Right cardiac atrium (tissue), 5 donors: ENCODE measurements around the gene IGFL4. TPM values are rescaled to one million over a fixed set of nuclear protein-coding genes. Genes with fewer than 3 reads are reported as not detected.

Source experiments
- ATAC-seq, 2 donors: fragments of 200-7000 bp; cut with Tn5 transposase; one replicate each; pipeline versions ENCODE4 v1.8.0 to v1.9.1; 2020; ENCODE audit warnings: moderate library complexity in 2 of 2, mild to moderate bottlenecking in 1 of 2
- DNase-seq, 3 donors: peaks; one replicate each; pipeline ENCODE4 v3.0.0-alpha.2; 2020
- H3K27ac ChIP-seq: one replicate; pipeline ENCODE4 v1.5.1; 2013; ENCODE audit warnings: mild to moderate bottlenecking, low read length, control low read depth, moderate library complexity
- H3K27me3 ChIP-seq: one replicate; pipeline ENCODE4 v1.6.1; 2013; ENCODE audit not compliant: control insufficient read depth, insufficient read depth
- H3K4me1 ChIP-seq: one replicate; pipeline ENCODE4 v1.6.1; 2013; ENCODE audit warnings: low read length; ENCODE audit not compliant: control insufficient read depth, insufficient read depth
- H3K4me3 ChIP-seq: one replicate; pipeline ENCODE4 v1.5.1; 2013; ENCODE audit warnings: low read length, control low read depth
- H3K9me3 ChIP-seq: one replicate; pipeline ENCODE4 v1.6.1; 2013; ENCODE audit warnings: low read length; ENCODE audit not compliant: control insufficient read depth
- WGBS: extraction: QIAGEN DNeasy Blood & Tissue Kit; methylation state at CpG from one replicate; pipeline ENCODE4 v1.1.7; 2013; 5-methylcytosine and 5-hydroxymethylcytosine counted together
- intact Hi-C, 4 donors: fragments of 100-400 bp; cut with DNase I; formaldehyde crosslinking; loops; one replicate each; pipeline versions ENCODE4 v1.11.0 to v1.14.0; 2022 to 2023
- microRNA-seq, 2 donors: library from miRNA; unstranded; fragments of <30 nt; microRNA quantifications; one replicate each; pipeline ENCODE4 v1.2.0, GENCODE V29; 2020 to 2021
- polyA plus RNA-seq: library from polyadenylated mRNA; stranded (reverse); fragments of 200-250 nt; gene quantifications from one replicate; pipeline ENCODE4 v1.2.3, GENCODE V29; 2013
- total RNA-seq, 4 donors: library from RNA; stranded (reverse); fragmentation: NEBNext Ultra II Directional; extraction: Animal tissue kit (Norgen Biotek cat#: 25700); gene quantifications; one replicate each; pipeline ENCODE4 v1.2.1, GENCODE V29; 2021
- donor health status: healthy with polysubstance abuse.
- donor health status: DM: no; HTN: yes; CAD: no.
- donor health status: DM: no; HTN: no; CAD: no.
- donor health status: DM: no; HTN: yes; CAD: no; lungs with severe emphysema.
- donor health status: DM: yes; HTN: yes; CAD: no.

The IGFL4 gene
- total and polyA plus RNA-seq, 5 donors: not detected

DNA sequence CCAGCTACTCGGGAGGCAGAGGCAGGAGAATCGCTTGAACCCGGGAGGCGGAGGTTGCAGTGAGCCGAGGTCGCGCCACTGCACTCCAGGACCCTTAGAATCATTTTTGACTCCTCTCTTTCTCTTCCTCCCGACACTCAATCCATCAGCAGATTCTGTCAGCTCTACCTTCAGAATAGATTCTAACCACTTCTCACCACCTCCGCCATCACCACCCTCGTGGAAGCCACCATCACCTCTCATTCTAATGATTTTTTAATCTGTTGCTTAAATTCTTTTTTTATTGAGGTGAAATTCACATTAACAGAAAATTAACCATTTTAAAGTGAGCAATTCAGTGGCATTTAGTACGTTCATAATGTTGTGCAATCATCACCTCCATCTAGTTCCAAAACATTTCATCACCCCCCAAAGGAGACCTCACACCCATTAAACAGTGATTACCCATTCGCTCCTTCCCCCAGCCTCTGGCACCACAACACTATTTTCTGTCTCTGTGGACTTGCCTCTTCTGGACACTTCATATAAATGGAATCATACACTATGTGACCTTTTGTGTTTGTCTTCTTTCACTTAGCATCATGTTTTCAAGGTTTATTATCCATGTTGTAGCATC, 50.6 kb downstream of the IGFL4 start:
- Histone ChIP-seq H3K9me3 (no peaks in the 10 kb centered on the region), H3K27me3 (no peaks in the 10 kb centered on the region), H3K4me1 (no peaks in the 10 kb centered on the region), H3K4me3 (no peak overlapping the region), H3K27ac (no peak overlapping the region)
- WGBS: 80% methylated on average over 12 of the region's 12 CpGs
- DNase-seq (no peak), ATAC-seq (no peak)
- intact Hi-C loops: loop anchor here in 1 of 4 donors (10.0 kb wide), 1 partner anchor 85 kb away; the partner anchor contains the start of gene MYPOP

Small RNAs within 50 kb of the gene (microRNA-seq; reads per million reads assigned to microRNA genes)
- 49.3 to 82.9 reads per million in 2 donors for gene MIR769

Other genes starting within 250 kb of the IGFL4 start
- 10 to 100 TPM; 72.2 to 87.1 (median 76.6) TPM for gene DMWD, start 248.2 kb downstream of the IGFL4 start, total RNA-seq
- gene DMWD, start 248.2 kb downstream of the IGFL4 start, polyA plus RNA-seq: 50.2 TPM
- under 1 TPM in 1 of 4 donors, not detected in 3; 0.14 TPM for gene RSPH6A, start 225.7 kb downstream of the IGFL4 start, total RNA-seq
- not detected for gene RSPH6A, start 225.7 kb downstream of the IGFL4 start, polyA plus RNA-seq
- gene SYMPK, start 177.9 kb downstream of the IGFL4 start, total RNA-seq: 10 to 100 TPM; 33.1 to 40.4 (median 34.4) TPM
- 23.5 TPM for gene SYMPK, start 177.9 kb downstream of the IGFL4 start, polyA plus RNA-seq
- not detected for gene FOXA3, start 176.7 kb downstream of the IGFL4 start, total RNA-seq
- gene FOXA3, start 176.7 kb downstream of the IGFL4 start, polyA plus RNA-seq: not detected
- 10 to 100 TPM; 21.5 to 23.4 (median 22.5) TPM for gene IRF2BP1, start 154.9 kb downstream of the IGFL4 start, total RNA-seq
- gene IRF2BP1, start 154.9 kb downstream of the IGFL4 start, polyA plus RNA-seq: 17.5 TPM
- 10 to 100 TPM in 3 of 4 donors, 1 to 10 TPM in 1; 9.1 to 15.4 (median 12.9) TPM for gene MYPOP, start 138.4 kb downstream of the IGFL4 start, total RNA-seq
- gene MYPOP, start 138.4 kb downstream of the IGFL4 start, polyA plus RNA-seq: 9.3 TPM
- gene NANOS2, start 126.2 kb downstream of the IGFL4 start, total RNA-seq: not detected
- not detected for gene NANOS2, start 126.2 kb downstream of the IGFL4 start, polyA plus RNA-seq
- 1 to 10 TPM; 3.8 to 5.4 (median 3.9) TPM for gene NOVA2, start 67.1 kb downstream of the IGFL4 start, total RNA-seq
- 3.3 TPM for gene NOVA2, start 67.1 kb downstream of the IGFL4 start, polyA plus RNA-seq
- gene CCDC61, start 45.5 kb downstream of the IGFL4 start, total RNA-seq: 10 to 100 TPM in 1 of 4 donors, 1 to 10 TPM in 3; 7.1 to 12.7 (median 9.6) TPM
- 7.9 TPM for gene CCDC61, start 45.5 kb downstream of the IGFL4 start, polyA plus RNA-seq
- gene PGLYRP1, start 17.9 kb downstream of the IGFL4 start, total RNA-seq: not detected
- not detected for gene PGLYRP1, start 17.9 kb downstream of the IGFL4 start, polyA plus RNA-seq
- not detected for gene IGFL3, start 83.7 kb upstream of the IGFL4 start, total RNA-seq
- not detected for gene IGFL3, start 83.7 kb upstream of the IGFL4 start, polyA plus RNA-seq
- under 1 TPM in 1 of 4 donors, not detected in 3; 0.43 TPM for gene IGFL2, start 107.2 kb upstream of the IGFL4 start, total RNA-seq
- 0.14 TPM for gene IGFL2, start 107.2 kb upstream of the IGFL4 start, polyA plus RNA-seq
- not detected for gene IGFL1, start 188.7 kb upstream of the IGFL4 start, total RNA-seq
- gene IGFL1, start 188.7 kb upstream of the IGFL4 start, polyA plus RNA-seq: not detected